ENCODE data around the gene PBOV1.
"Not testable (repeated sequence)": the region's sequence is repeated elsewhere in the genome, so short reads cannot be mapped to it uniquely, and the experiment has no call there.

PBOV1 gene

DNA sequence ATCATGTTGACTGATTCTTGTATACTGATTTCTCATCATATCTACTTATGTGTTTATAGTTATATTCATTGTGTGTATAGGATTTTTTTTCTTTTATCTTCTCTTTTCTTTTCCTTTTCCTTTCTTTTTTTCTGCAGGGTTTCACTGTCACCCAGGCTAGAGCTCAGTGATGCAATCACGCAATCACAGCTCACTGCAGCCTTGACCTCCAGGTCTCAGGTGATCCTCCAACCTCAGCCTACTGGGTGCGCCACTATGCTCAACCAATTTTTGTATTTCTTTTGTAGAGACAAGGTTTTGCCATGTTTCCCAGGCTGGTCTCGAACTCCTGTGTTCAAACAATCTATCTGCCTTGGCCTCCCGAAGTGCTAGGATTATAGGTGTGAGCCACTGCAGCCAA lies 1.6 kb upstream of the PBOV1 start:
- no peak for TF ChIP-seq CTCF (IDR thresholded peaks at IDR 0.05; ENCODE audit: extremely low read depth, missing control alignments)
- DNase-seq (ENCODE audit: low spot score) = no peak

DNA sequence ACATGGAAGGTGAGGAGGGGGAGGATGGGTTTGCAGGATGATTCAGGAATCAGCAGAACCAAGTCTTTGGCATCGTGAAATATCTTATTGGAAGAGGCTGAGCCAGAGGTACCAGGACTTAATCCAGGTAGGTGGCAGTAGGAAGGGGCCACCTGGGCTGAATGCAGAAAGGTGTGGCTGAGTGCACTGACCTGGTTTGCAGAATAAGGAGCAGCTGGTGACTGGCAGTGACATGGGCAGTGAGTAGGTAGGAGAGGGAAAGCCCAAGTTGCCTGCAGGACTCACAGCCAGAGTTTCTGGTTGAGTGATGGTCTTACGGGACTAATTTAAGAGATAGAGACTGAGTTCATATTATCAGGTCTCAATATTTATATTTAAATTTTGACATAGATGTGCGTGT lies 1.1 kb upstream of the PBOV1 start:
- DNase-seq (ENCODE audit: low spot score) = no peak
- no peak for TF ChIP-seq CTCF (IDR thresholded peaks at IDR 0.05; ENCODE audit: extremely low read depth, missing control alignments)

DNA sequence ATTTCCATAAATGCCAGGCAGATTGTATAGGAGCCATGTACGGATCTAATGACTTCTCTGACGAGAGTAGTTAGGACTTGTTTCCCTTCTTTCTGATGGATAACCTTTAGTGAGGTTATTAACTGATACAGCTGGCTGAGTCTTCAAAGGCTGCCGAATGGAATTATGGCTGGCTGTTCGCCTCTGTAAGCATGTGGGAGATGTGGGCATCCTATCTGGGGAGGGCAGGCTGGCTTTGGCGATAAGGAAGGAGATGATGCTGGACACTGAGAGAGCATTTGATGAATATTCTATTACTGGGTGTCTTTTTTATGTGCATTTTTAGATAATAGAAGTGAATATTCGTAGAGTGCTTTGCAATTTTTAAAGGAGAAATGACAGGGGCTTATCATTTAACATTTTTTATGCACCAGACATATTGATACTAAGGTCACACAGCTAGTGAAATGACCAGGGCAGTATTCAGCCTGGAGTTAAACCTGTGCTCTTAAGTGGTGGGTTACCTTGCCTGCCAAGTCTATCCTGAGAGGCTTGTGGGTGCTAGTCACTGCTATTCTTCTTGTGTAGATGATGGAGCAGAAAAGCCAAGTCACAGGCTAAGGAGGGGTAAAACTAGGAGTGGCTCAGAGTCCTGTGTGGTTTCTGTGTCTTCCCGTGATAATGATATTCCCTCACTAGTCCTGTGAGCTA lies 3.1 kb downstream of the PBOV1 start:
- TF ChIP-seq CTCF (IDR thresholded peaks at IDR 0.05; ENCODE audit: extremely low read depth, missing control alignments) = no peak
- no peak for DNase-seq (ENCODE audit: low spot score)

DNA sequence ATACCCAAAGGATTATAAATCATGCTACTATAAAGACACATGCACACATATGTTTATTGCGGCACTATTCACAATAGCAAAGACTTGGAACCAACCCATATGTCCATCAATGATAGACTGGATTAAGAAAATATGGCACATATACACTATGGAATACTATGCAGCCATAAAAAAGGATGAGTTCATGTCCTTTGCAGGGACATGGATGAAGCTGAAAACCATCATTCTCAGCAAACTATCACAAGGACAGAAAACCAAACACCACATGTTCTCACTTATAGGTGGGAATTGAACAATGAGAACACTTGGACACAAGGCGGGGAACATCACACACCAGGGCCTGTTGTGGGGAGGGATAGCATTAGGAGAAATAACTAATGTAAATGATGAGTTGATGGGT lies 5.8 kb downstream of the PBOV1 start:
- DNase-seq (ENCODE audit: low spot score) = not testable (repeated sequence)

DNA sequence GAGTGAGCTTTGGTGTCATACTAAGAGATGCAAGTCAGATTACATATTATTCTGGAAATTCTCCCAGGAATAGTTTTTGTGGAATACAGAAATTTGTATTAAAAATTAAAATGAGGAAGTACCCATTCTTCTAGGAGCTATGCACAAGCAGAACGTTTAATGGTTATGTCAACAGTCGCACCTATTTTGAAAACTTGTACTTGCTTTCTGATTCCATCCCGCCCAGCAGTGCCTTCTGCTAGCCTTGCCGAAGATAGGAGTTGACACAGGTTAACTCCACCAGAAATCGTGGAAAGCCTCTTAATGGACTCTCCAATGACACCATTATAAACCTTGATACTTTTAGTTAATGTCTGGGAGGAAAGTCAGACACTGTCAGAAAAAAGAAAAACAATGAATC lies 6.7 kb downstream of the PBOV1 start:
- DNase-seq (ENCODE audit: low spot score) = no peak

DNA sequence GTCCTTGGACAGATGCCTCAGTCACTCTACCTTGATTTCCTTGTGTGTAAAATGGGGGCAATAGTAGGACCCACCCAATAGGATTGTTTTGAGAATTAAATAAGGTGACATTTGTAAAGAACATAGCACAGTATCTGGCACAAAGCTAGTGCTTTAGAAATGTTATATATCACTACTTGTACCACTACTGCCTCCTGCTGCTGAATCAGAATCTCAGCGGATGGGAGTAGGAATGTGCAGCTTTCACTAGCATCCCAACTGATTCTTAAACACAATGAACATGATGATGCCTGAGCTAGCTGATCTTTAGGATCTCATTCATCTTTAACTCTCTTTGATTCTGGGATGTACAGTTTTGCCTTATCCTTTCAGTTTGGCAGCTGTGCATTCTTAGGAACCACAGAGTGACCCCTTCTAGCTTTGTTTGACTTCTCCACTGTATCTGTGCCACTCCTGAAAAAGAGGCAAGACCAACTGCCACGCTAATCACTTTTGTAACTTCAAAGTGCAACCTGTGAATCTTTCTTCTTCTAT lies 7.2 kb downstream of the PBOV1 start:
- TF ChIP-seq CTCF (IDR thresholded peaks at IDR 0.05; ENCODE audit: extremely low read depth, missing control alignments) = no peak
- no peak for DNase-seq (ENCODE audit: low spot score)

More for the DNA sequence above, 6.7 kb downstream of the PBOV1 start:
- TF ChIP-seq CTCF (IDR thresholded peaks at IDR 0.05; ENCODE audit: extremely low read depth, missing control alignments) = no peak

GRCh38 chr6:138206862-138207261 lies 11.4 kb downstream of the PBOV1 start:
- no peak for DNase-seq (ENCODE audit: low spot score)
- no peak for TF ChIP-seq CTCF (IDR thresholded peaks at IDR 0.05; ENCODE audit: extremely low read depth, missing control alignments)
